Measurements from ENCODE around the gene PRDM16. TPM values are rescaled to one million over a fixed set of nuclear protein-coding genes. Genes with fewer than 3 reads are reported as not detected.
"Not testable (repeated sequence)": the region's sequence is repeated elsewhere in the genome, so short reads cannot be mapped to it uniquely, and the experiment has no call there.

Gene PRDM16
- total RNA-seq, 1 experiment from 2014 or later = 0.69 TPM

GRCh38 chr1:3086272-3086974, 17.4 kb downstream of the PRDM16 start:
- H3K36me3 ChIP-seq (replicated peaks; ENCODE audit: control insufficient read depth, insufficient read depth, low read length) = no peaks in the 10 kb centered on the region
- H3K27me3 ChIP-seq (ENCODE audit: control insufficient read depth, insufficient read depth, low read length) = no peaks in the 10 kb centered on the region

DNA sequence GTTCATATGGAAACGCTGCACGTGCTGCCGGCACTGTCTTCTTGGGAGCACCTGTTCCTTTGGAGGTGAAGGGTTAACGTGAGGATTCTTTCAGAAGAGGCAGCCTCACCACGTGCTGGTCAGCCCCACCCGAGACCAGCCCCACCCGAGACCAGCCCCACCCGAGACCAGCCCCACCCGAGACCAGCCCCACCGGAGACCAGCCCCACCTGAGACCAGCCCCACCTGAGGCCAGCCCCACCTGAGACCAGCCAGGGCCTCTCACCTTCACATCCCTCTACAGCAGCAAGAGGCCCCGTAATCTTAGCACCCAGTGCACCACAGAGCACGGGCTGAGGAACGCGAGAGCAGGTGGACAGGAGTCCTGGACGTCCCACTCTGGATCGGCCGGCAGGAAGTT, 18.0 kb downstream of the PRDM16 start:
- H3K4me3 ChIP-seq (ENCODE audit: insufficient read depth, low read depth, low read length) = no peak overlapping the region
- DNase-seq = no peak

More at GRCh38 chr1:3086272-3086974, 17.4 kb downstream of the PRDM16 start:
- DNase-seq = no peak
- H3K4me3 ChIP-seq (ENCODE audit: insufficient read depth, low read depth, low read length) = no peak overlapping the region

DNA sequence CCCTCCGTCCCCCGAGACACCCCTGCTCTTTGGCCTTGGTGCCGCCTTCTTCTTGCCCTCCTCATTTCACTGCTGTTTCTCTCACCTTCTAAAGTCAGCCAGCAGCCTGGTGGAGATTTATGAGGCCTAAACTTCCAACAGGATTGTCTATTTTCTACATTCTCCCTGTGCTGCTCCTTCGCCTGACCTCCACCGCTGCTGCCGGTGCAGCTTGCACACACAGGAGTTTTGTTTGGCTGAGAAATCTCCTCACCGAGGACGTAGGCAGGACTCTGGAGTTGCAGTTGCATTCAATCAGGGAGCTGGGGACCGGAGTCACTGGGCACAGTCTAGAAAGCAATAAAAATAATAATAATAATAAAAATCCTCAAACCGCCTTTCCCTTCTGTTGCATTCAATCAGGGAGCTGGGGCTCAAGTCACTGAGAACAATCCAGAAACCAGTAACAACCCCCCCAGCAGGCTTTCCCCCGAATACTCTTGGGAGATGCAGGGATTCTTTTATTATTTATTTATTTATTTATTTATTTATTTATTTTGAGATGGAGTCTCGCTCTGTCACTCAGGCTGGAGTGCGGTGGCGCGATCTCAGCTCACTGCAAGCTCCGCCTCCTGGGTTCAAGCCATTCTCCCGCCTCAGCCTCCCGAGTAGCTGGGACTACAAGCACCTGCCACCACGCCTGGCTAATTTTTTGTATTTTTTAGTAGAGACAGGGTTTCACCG, 19.1 kb downstream of the PRDM16 start:
- not testable (repeated sequence) for H3K27me3 ChIP-seq (ENCODE audit: control insufficient read depth, insufficient read depth, low read length); DNase-seq; H3K4me3 ChIP-seq (ENCODE audit: insufficient read depth, low read depth, low read length); H3K36me3 ChIP-seq (replicated peaks; ENCODE audit: control insufficient read depth, insufficient read depth, low read length)

More for the DNA sequence above, 18.0 kb downstream of the PRDM16 start:
- no peaks in the 10 kb centered on the region for H3K27me3 ChIP-seq (ENCODE audit: control insufficient read depth, insufficient read depth, low read length)
- no peaks in the 10 kb centered on the region for H3K36me3 ChIP-seq (replicated peaks; ENCODE audit: control insufficient read depth, insufficient read depth, low read length)

- no peak overlapping the region for H3K4me3 ChIP-seq (ENCODE audit: insufficient read depth, low read depth, low read length)
- no peaks in the 10 kb centered on the region for H3K27me3 ChIP-seq (ENCODE audit: control insufficient read depth, insufficient read depth, low read length)
- DNase-seq = peak; percentile 66
- no peaks in the 10 kb centered on the region for H3K36me3 ChIP-seq (replicated peaks; ENCODE audit: control insufficient read depth, insufficient read depth, low read length)
Measured at GRCh38 chr1:3089490-3089889, 20.5 kb downstream of the PRDM16 start.

- H3K36me3 ChIP-seq (replicated peaks; ENCODE audit: control insufficient read depth, insufficient read depth, low read length) = no peaks in the 10 kb centered on the region
- no peak overlapping the region for H3K4me3 ChIP-seq (ENCODE audit: insufficient read depth, low read depth, low read length)
- no peak for DNase-seq
- no peaks in the 10 kb centered on the region for H3K27me3 ChIP-seq (ENCODE audit: control insufficient read depth, insufficient read depth, low read length)
Measured at GRCh38 chr1:3091334-3091733, 22.3 kb downstream of the PRDM16 start.

- Histone ChIP-seq H3K36me3 (replicated peaks; ENCODE audit: control insufficient read depth, insufficient read depth, low read length) (no peaks in the 10 kb centered on the region), H3K4me3 (ENCODE audit: insufficient read depth, low read depth, low read length) (no peak overlapping the region), H3K27me3 (ENCODE audit: control insufficient read depth, insufficient read depth, low read length) (no peaks in the 10 kb centered on the region)
- DNase-seq = no peak
Measured at GRCh38 chr1:3092530-3092929, 23.5 kb downstream of the PRDM16 start.

DNA sequence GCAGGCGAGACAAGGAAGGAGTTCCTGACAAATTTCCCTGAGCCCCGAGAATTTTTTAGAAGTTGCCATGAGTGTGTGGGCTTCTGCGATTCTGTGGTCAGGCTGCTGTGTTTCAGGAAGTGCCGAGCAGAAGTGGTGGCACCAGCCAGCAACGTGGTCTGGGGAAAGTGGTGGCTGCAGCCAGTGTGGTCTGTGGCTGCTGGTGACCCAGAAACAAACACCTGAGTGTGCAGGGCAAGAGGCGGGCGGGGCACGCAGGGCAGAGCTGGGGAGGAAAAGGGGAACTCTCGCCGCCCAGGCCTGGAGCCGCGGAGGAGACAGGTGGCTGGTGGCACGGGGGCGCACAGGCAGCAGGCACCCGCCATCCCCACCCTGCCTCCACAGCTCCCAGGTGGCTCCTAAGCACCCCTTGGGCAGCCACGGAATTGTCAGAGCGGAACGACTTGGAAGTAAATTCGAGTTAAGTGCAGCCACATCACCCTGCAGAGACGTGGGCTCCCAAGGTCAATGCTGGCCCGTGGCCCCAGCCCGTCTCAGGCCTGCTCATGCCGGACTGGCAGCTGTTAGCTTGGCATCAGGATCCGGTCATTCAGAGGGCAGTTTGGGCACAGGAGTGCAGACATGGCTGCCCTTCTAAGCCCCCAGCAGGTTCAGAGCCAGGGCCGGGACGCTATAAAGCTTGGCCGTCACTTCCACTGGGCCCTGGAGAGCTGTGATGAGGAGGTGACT, 25.1 kb downstream of the PRDM16 start:
- Histone ChIP-seq H3K4me3 (ENCODE audit: insufficient read depth, low read depth, low read length) (no peak overlapping the region), H3K36me3 (replicated peaks; ENCODE audit: control insufficient read depth, insufficient read depth, low read length) (no peaks in the 10 kb centered on the region), H3K27me3 (ENCODE audit: control insufficient read depth, insufficient read depth, low read length) (no peaks in the 10 kb centered on the region)
- DNase-seq = no peak

DNA sequence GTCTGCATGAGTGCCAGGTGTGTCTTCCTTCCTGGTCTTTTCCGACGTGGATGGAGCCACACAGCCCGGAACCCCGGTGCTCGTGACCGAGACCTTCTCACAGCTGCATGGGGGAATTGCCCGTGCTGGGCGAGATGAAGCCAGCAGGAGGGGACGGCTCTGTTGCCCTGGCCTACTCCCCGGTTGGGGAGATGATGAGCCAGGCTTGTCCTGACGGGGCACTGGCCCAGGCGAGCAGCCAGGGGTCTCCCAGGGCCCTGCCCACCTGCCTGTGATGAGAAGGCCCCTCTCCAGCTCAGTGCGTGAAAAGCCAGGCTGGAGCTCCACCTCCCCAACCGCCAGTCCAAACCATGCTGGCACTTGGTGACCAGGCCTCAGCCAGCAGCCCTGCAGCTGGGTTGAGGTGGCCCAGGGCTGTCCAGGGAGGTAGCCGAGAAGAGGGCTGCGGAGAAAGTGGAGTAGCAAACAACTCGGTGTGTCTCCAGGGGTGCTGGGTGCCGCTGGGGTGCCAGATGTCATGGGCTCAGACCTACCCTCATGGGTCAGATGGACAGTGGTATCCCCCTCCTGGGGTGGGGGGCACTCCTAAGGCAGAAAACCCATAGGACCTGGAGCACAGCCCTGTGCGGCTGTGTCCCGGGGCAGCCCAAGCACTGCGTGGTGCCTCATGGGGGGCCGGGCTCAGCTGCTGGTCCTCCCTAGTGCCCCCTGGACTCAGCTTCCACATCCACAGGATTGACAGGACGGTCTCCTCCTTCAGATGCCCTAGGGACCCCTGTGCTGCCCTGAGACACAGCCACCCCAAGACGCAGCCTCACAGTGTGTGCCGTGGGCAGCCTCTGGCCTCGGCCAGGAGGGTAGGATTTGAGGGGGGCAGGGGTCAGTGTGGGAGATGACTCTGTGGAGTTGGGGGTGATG, 26.1 kb downstream of the PRDM16 start:
- Histone ChIP-seq H3K27me3 (ENCODE audit: control insufficient read depth, insufficient read depth, low read length) (no peaks in the 10 kb centered on the region), H3K36me3 (replicated peaks; ENCODE audit: control insufficient read depth, insufficient read depth, low read length) (no peaks in the 10 kb centered on the region), H3K4me3 (ENCODE audit: insufficient read depth, low read depth, low read length) (no peak overlapping the region)
- DNase-seq = no peak

- Histone ChIP-seq H3K4me3 (ENCODE audit: insufficient read depth, low read depth, low read length) (no peak overlapping the region), H3K27me3 (ENCODE audit: control insufficient read depth, insufficient read depth, low read length) (no peaks in the 10 kb centered on the region), H3K36me3 (replicated peaks; ENCODE audit: control insufficient read depth, insufficient read depth, low read length) (no peaks in the 10 kb centered on the region)
- DNase-seq = no peak
Measured at GRCh38 chr1:3096345-3096744, 27.3 kb downstream of the PRDM16 start.

DNA sequence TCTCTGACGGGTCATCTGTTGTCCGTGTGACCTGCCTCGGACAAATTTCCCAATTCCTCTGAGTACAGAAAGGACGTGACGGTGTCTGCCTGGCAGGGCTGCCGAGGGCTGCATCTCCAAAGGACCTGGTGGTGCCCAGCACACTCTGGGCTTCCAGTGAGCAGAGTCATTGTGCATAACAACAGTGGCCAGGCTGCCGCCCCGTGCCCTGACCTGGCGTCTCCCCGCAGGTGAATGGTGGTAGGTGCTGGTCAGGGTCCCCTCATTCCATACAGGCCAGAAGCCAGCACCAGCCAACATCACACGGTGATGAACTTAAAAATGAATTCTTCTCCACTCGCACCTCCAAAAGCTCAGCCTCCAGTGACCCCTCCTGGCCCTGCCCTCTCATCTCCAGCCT, 28.2 kb downstream of the PRDM16 start:
- DNase-seq = no peak
- Histone ChIP-seq H3K4me3 (ENCODE audit: insufficient read depth, low read depth, low read length) (no peak overlapping the region), H3K36me3 (replicated peaks; ENCODE audit: control insufficient read depth, insufficient read depth, low read length) (no peaks in the 10 kb centered on the region), H3K27me3 (ENCODE audit: control insufficient read depth, insufficient read depth, low read length) (no peaks in the 10 kb centered on the region)

DNA sequence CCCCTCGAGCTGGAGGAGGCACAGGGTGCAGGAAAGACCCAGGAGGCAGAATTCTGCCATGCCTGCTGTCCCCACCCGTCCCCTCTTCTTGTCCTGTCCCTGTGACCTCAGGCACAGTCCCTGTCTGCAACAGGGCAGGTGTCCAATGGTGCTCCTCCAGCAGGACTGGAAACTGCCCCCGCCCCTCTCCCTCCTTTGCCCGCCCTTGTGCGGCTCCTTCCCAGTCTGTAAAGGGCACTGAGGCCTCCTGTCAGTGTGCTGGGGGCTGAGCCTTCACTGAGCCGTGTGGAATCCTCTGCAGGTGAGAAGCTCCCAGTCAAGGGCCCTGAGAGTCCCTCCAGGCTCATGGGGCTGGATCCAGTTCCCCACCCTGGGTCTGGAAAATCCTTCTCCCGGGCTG, 28.9 kb downstream of the PRDM16 start:
- Histone ChIP-seq H3K27me3 (ENCODE audit: control insufficient read depth, insufficient read depth, low read length) (no peaks in the 10 kb centered on the region), H3K36me3 (replicated peaks; ENCODE audit: control insufficient read depth, insufficient read depth, low read length) (no peaks in the 10 kb centered on the region), H3K4me3 (ENCODE audit: insufficient read depth, low read depth, low read length) (no peak overlapping the region)
- no peak for DNase-seq

GRCh38 chr1:3099861-3100260, 30.9 kb downstream of the PRDM16 start:
- Histone ChIP-seq H3K4me3 (ENCODE audit: insufficient read depth, low read depth, low read length) (no peak overlapping the region), H3K36me3 (replicated peaks; ENCODE audit: control insufficient read depth, insufficient read depth, low read length) (no peaks in the 10 kb centered on the region), H3K27me3 (ENCODE audit: control insufficient read depth, insufficient read depth, low read length) (no peaks in the 10 kb centered on the region)
- no peak for DNase-seq

GRCh38 chr1:3101124-3101939, 32.3 kb downstream of the PRDM16 start:
- H3K4me3 ChIP-seq (ENCODE audit: insufficient read depth, low read depth, low read length) = no peak overlapping the region
- no peaks in the 10 kb centered on the region for H3K27me3 ChIP-seq (ENCODE audit: control insufficient read depth, insufficient read depth, low read length)
- no peak for DNase-seq
- no peaks in the 10 kb centered on the region for H3K36me3 ChIP-seq (replicated peaks; ENCODE audit: control insufficient read depth, insufficient read depth, low read length)

Measured in H7 (cell line).